HepG2 (cell line): ENCODE results near the gene PIP5K1A. TPM values are rescaled to one million over a fixed set of nuclear protein-coding genes. Genes with fewer than 3 reads are reported as not detected.

Experiments used
- ARNT2 ChIP-seq: sonication (generic); formaldehyde crosslinking; IDR thresholded peaks from 2 replicates; pipeline ENCODE4 v1.8.0; 2022; ENCODE audit warnings: mild to moderate bottlenecking, low read depth, missing genetic modification reagents, moderate library complexity
- CEBPZ ChIP-seq: IDR thresholded peaks from 2 replicates; pipeline ENCODE4 v1.6.1; 2012; ENCODE audit warnings: low read length, improper control_type of control experiment
- E2F2 ChIP-seq: sonication (generic); formaldehyde crosslinking; IDR thresholded peaks from 2 replicates; pipeline ENCODE4 v1.4.0; 2020; ENCODE audit warnings: missing genetic modification reagents, borderline replicate concordance
- FOXJ3 ChIP-seq: sonication (generic); formaldehyde crosslinking; IDR thresholded peaks from 2 replicates; pipeline ENCODE4 v1.4.0; 2020; ENCODE audit warnings: missing genetic modification reagents, mild to moderate bottlenecking, borderline replicate concordance
- KAT2B ChIP-seq: fragments of 150-350 bp; IDR thresholded peaks from 2 replicates; pipeline ENCODE4 v1.6.1; 2014; ENCODE audit warnings: low read depth, low read length, borderline replicate concordance
- MYC ChIP-seq: sonication (generic); formaldehyde crosslinking; IDR thresholded peaks from 2 replicates; pipeline ENCODE4 v1.9.0; 2021; ENCODE audit warnings: missing genetic modification reagents, borderline replicate concordance
- NFATC3 ChIP-seq: sonication (generic); formaldehyde crosslinking; IDR thresholded peaks from 2 replicates; pipeline ENCODE4 v1.5.1; 2020; ENCODE audit warnings: mild to moderate bottlenecking, missing genetic modification reagents
- NR2F2 ChIP-seq: IDR thresholded peaks from 2 replicates; pipeline ENCODE4 v1.6.1; 2012; ENCODE audit warnings: low read depth, inconsistent platforms, borderline replicate concordance
- PAF1 ChIP-seq: IDR thresholded peaks from 2 replicates; pipeline ENCODE4 v1.6.1; 2016; ENCODE audit warnings: missing genetic modification reagents, missing compliant biosample characterization
- PHF21A ChIP-seq: sonication (generic); formaldehyde crosslinking; IDR thresholded peaks from 2 replicates; pipeline ENCODE4 v1.5.0; 2020; ENCODE audit warnings: mild to moderate bottlenecking, missing genetic modification reagents
- PHF8 ChIP-seq: sonication (generic); formaldehyde crosslinking; IDR thresholded peaks from 2 replicates; pipeline ENCODE4 v1.5.0; 2020; ENCODE audit warnings: missing genetic modification reagents
- PITX1 ChIP-seq: sonication (generic); formaldehyde crosslinking; IDR thresholded peaks from 2 replicates; pipeline ENCODE4 v1.5.1; 2020; ENCODE audit warnings: mild to moderate bottlenecking, missing genetic modification reagents
- U2AF2 ChIP-seq: fragments of 200-400 bp; formaldehyde crosslinking; IDR thresholded peaks from 2 replicates; pipeline ENCODE4 v1.6.1; 2017; ENCODE audit warnings: low read depth, mild to moderate bottlenecking, low read length
- ZBTB7A ChIP-seq: sonication (generic); formaldehyde crosslinking; IDR thresholded peaks from 2 replicates; pipeline ENCODE4 v1.8.0; 2022; ENCODE audit warnings: mild to moderate bottlenecking, missing genetic modification reagents
- ZKSCAN1 ChIP-seq: fragments of 150-350 bp; IDR thresholded peaks from 2 replicates; pipeline ENCODE4 v1.6.1; 2014; ENCODE audit warnings: low read length
- ZNF576 ChIP-seq: sonication (generic); formaldehyde crosslinking; IDR thresholded peaks from 2 replicates; pipeline ENCODE4 v1.4.0; 2020; ENCODE audit warnings: mild to moderate bottlenecking, missing genetic modification reagents
- ZNF629 ChIP-seq: sonication (generic); formaldehyde crosslinking; conservative IDR thresholded peaks from 2 replicates; pipeline ENCODE4 v1.5.0; 2020; ENCODE audit warnings: missing genetic modification reagents
- ZNF639 ChIP-seq: conservative IDR thresholded peaks from 2 replicates; pipeline ENCODE4 v1.6.1; 2018; ENCODE audit warnings: missing genetic modification reagents
- ZNF670 ChIP-seq: sonication (generic); formaldehyde crosslinking; IDR thresholded peaks from 2 replicates; pipeline ENCODE4 v1.8.0; 2022; ENCODE audit warnings: mild to moderate bottlenecking, missing genetic modification reagents, borderline replicate concordance
- ZNF710 ChIP-seq: sonication (generic); formaldehyde crosslinking; IDR thresholded peaks from 2 replicates; pipeline ENCODE4 v1.5.0; 2020; ENCODE audit warnings: mild to moderate bottlenecking, missing genetic modification reagents, borderline replicate concordance
- ZNF75D ChIP-seq: sonication (generic); formaldehyde crosslinking; IDR thresholded peaks from 2 replicates; pipeline ENCODE4 v1.8.1; 2023; ENCODE audit warnings: missing genetic modification reagents, mild to moderate bottlenecking, borderline replicate concordance
- polyA plus RNA-seq, 8 experiments: library from polyadenylated mRNA; depleted of rRNA in 3 of 8; stranded (reverse) in 7 of 8; unstranded in 1 of 8; fragments of >200 nt; fragmentation: Illumina TruSeq in 4 of 8; extraction: Trizol in 4 of 8; gene quantifications; 2 replicates each; pipeline versions ENCODE4 v1.2.1 to v1.2.3, GENCODE V29; 2011 to 2016; ENCODE audit warnings: low read depth in 4 of 8, missing spikeins in 1 of 8, mixed read lengths in 1 of 8; ENCODE audit not compliant: insufficient read depth in 1 of 8
- total RNA-seq, 5 experiments: library from RNA; depleted of rRNA; stranded (reverse); fragments of >200 nt; fragmentation: Illumina TruSeq; extraction: Trizol; gene quantifications; 2 replicates each; pipeline ENCODE4 v1.2.3, GENCODE V29; 2016; ENCODE audit warnings: low read depth in 1 of 5

PIP5K1A gene
- total and polyA plus RNA-seq, 2 of the 13 experiments (the other 11 are each of a cell fraction or from before 2014, with no cell fraction given), result 45.3 to 65.1 TPM

GRCh38 chr1:151254217-151255213, 56.2 kb downstream of the PIP5K1A start, which contains the start of gene PSMD4 (continued):
- TF ChIP-seq CEBPZ (no peak), FOXJ3 (CRISPR knock-in tag) (no peak), NFATC3 (no peak), ZNF629 (CRISPR knock-in tag) (peak; percentile 55), PAF1 (CRISPR knock-in tag) (no peak), ZBTB7A (CRISPR knock-in tag) (no peak), ZNF75D (CRISPR knock-in tag) (no peak), MYC (CRISPR knock-in tag) (peak; percentile 65; the same call in 1 of the 2 replicates), ZNF670 (no peak), ZNF576 (CRISPR knock-in tag) (no peak), KAT2B (no peak), PITX1 (0 out of 2 replicates have a peak, but pooled peaks have one; percentile 16), E2F2 (CRISPR knock-in tag) (no peak), ZNF639 (0 out of 2 replicates have a peak, but pooled peaks have one; percentile 19), PHF8 (CRISPR knock-in tag) (peak; percentile 74), U2AF2 (peak; percentile 52; the same call in 1 of the 2 replicates), ZKSCAN1 (no peak), ZNF710 (peak; percentile 32; the same call in 1 of the 2 replicates), NR2F2 (no peak), PHF21A (CRISPR knock-in tag) (peak; percentile 40; the same call in 1 of the 2 replicates), ARNT2 (CRISPR knock-in tag) (peak; percentile 28)
